LoVo (cell line): ENCODE measurements around the gene CXCR2.
"Not testable (repeated sequence)": the region's sequence is repeated elsewhere in the genome, so short reads cannot be mapped to it uniquely, and the experiment has no call there.

Source experiments
- DNase-seq: peaks from one replicate; pipeline ENCODE4 v3.0.0-alpha.2; 2016; ENCODE audit warnings: low spot score

CXCR2 gene

DNA sequence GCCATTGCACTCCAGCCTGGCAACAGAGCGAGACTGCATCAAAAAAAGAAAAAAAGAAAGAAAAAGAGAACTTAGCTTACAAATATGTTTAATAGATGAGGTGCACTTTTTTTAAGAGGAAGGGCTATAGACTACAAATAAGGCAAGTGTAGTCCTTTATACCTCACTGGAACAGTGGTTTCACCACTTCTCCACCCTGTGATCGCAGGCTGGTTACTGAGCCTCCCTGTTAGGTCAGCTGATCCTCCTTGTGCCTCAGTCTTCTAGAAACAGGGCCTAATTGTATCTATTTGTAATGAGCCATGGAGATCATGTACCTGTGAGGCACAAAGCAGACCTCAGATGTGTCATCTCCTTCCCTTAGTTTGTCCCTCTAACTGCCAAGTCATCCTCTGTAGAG, 4.5 kb downstream of the CXCR2 start:
- no peak for DNase-seq

DNA sequence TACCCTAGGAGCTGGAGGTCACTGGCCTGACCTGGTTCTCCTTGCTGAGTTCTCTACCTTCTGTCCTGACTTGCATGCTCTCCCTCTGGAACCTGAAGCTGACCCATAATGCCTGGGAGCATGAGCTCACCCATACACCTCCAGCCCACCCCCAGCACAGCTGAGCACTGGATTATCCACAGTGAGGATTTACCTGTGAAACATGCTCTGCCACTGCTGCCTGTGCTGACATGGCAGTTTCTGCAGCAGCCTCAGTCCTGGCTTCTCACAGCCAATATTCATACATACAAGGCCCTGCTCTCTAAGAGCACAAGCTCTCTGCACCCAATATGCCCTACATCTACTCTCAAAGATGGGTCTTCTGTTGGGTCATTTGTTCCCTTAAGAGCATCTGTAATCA, 5.0 kb downstream of the CXCR2 start:
- DNase-seq: no peak

DNA sequence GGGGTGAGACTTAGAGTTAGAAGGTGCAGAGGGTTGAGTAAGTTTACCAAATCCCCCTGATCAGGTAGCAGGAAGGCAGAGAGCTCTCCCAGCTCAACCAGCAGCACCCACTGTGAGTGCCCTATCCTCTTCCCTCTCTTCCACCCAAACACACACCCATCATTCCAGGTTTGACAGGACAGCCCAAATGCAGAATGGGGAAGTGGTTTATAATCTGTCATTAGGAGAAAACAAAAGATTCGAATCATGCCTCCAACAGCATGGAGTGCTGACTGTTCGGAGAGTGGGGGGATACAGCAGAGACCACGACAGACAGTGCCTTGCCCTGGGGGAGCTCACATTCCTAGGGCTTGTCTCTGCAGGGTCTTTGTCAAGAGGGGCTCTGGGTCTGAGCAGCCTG, 11.7 kb downstream of the CXCR2 start:
- DNase-seq: no peak

DNA sequence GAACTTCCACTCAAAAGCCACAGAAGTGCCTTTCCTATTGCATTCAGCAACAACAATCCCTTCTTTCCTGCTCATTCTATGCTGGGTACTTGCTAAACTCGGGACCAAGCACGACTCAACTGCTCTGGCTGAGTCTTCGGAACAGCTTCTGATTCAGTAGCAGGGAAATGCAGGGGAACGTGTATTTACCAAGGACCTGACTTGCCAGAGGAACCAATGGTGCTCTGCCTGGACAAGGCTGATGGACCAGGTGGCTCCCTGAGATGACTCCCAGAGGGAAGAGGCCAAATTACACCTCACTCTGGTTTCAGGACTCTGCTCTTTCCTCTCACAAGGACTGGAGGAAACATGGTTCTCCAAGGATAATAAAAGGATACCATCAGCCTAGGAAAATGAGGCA, 12.2 kb downstream of the CXCR2 start:
- no peak for DNase-seq

DNA sequence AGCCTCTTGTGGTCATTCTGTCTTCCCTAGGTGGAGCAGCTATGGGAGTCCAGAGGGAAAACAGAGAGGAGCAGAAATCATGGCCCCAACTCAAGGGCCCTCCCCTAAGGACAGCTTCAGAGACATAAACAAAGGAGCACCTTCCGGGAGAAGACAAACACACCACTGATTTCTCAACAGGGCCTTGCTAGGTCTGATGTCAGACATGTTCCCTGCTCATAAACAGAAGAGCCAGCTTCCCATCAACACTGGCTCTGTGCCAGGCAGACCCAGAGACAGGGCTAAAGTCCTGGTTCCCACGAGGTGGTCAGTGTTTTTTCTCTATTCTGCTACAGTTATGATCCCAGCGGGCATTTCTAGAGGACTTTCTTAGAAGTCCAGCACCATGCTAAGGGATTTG, 19.3 kb downstream of the CXCR2 start:
- DNase-seq: no peak

DNA sequence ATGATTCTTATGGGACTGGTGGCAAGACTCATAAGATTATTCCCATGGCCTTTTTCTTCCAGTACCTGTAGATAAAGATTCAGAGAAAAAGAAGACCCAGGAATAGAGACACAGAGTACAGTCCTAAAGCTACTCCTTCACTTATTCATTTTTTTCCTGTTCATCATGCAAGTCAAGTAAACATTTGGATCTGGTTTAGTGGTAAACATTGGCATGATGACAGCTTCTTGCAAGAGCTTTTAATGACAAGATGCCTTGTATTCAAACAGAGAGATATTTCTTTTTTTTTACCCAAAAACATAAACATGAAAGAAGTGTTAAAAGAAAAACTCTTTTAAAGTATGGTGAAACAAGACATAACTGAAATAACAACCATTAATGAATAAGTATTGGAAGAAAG, 20.2 kb downstream of the CXCR2 start:
- DNase-seq: no peak

DNA sequence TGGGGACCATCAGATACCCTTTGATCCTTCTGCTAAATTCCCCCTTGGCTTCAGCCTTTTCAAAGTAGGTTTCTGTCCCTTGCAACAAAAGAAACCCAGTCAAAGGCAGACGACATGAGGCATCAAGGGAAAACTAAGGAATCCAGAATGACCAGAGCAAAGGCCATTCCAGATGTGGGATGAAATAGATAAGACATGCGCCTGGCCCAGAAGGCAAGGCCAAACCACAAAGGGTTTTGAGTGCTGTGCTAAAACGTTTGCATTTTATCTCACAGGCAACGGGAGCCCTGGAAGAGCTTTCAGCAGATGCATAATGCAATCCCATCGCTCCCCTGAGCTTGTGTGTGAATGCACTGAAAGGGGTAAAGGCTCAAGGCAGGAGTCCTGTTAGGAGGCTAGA, 23.3 kb downstream of the CXCR2 start:
- DNase-seq: no peak

DNA sequence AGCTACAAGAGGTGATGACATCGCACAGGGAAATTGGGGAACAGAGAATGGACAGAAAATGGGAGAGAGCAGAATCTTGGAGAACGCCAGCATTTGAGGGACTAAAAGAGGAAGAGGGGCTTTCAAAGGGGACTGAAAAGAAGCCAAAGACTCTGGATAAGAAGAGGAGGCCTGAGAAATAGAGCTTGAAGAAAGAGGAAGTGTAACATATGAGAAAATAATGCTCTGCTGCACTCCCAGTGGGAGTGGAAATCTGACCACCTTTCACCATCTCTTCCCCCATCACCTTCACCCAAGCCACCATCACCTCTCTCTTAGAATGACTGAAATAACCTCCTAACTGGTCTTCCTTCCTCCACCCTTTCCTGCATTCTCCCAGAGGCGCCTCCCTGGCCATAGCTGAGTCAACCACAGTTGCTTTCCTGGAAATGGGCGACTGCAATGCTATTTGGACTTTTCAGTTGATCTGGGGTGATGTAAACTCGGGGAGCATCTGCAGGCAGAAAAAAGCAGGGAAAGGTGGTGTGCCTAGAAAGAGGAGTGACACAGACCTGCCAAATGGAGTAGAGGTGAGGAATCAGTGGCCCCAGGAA, 24.1 kb downstream of the CXCR2 start:
- no peak for DNase-seq

DNA sequence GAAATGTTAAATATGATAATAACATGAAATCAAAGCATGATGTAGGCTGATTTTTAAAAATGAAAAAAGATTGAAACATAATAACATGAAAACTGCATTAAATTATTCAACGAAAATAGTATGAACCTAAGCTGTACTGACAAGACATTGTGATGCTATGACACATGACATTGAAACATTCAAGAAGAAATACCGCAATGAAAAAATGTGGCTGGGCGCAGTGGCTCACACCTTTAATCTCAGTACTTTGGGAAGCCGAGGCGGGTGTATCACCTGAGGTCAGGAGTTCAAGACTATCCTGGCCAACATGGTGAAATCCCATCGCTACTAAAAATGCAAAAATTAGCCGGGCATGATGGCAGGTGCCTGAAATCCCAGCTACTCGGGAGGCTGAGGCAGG, 26.3 kb downstream of the CXCR2 start:
- DNase-seq: no peak

DNA sequence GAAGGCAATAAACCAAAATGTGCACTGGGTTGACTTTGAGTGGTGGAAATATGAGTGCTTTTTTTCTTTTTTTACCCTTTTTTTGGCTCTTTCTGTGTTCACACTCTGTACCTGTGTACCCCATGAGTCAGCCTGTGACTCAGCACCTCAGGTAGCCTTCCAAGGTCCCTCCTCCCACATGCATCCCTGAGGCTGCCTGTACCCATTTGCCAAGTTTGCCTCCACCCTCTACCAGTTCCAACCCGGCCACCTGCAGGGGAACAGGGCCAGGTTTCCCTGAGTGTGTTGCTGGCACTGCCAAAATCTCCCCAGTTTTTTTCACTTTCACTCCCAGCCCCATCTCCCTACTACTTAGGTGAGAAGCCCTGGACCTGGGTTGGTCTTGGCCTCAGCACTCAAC, 26.9 kb downstream of the CXCR2 start:
- peak; percentile 59 for DNase-seq

DNA sequence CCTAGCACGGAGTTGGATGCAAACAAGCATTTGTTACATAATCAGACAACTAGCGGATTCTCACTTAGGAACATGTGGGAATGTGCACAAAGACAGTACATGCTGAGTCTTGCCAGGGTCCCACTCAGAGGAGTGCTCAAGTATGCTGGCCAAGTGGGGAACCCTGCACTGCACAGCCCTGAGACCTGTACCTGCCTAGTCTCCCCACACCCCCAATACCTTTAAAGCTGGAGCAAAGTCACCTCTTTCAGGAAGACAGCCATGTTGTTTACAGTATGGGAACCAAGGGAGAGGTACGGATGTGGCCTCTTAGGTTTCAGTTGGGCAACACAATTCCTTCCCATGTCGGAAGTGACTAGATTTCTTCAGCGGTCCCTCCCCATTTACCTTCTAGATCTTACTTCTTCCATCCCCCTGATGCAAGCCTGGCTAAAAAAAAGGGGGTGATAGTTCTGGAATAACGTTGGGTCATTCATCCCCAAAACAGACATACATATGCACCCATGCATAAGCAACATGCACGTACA, 30.2 kb downstream of the CXCR2 start:
- DNase-seq: no peak

DNA sequence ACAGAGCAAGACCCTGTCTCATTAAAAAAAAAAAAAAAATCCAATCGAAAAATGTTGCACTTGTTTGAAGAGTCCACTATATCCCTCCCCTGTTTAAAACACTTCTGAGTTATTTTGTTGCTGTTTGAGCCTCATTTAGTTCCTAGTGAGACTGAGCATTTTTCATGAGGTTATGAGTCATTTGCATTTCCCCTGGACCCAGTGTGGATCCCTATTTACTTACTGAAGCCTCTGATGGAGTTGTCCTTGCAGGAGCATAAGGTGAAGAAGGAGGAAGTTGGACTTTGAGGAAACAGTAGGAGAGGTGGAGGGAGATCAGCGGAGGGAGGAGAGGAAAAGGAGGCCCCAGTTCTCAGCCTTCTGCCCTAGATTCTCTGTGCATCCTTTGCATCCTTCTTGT, 35.8 kb downstream of the CXCR2 start:
- no peak for DNase-seq

DNA sequence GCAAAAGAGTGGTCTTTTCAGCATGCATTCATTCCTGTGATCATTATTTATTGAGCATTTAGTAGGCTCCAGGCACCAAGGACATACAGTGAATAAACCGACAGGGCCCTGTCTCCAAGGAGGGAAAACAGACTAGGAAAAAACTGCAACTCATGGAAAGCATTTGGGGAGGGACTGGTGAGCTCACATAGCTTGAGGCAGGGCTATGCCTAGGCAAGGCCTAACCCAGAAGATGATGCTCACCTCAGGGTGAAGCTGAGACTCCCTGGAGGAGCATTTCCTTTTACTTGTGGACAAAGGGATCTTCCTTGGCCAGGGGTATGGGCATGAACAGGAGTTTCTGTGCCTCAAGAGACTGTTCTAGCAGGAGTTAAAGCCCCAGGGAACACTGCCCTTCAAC, 37.0 kb downstream of the CXCR2 start:
- no peak for DNase-seq

DNA sequence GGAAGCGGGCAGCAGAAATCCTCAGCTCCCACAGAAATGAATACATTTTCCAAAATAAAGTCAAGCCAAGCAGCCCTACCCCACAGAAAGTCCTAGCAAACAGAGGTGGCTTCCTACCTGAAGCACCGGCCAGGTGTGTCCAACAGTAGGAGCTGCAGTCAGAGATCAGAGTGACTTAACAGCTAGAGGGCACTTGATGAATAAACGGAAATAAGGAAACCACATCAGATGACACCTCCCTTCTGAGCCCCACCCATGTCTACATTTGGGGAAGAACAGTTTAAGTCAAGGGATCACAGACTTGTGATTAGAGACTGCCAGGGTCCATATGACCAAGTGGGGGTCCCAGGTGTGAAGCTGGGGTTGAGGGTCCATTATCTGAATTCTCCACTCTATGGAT, 41.0 kb downstream of the CXCR2 start, which contains the start of gene CXCR1:
Gene CXCR1, minus strand, starts transcription at position 172 of the 400 bp plus-strand sequence. CDS start 1,751 bp downstream, outside the sequence.
- DNase-seq: no peak

DNA sequence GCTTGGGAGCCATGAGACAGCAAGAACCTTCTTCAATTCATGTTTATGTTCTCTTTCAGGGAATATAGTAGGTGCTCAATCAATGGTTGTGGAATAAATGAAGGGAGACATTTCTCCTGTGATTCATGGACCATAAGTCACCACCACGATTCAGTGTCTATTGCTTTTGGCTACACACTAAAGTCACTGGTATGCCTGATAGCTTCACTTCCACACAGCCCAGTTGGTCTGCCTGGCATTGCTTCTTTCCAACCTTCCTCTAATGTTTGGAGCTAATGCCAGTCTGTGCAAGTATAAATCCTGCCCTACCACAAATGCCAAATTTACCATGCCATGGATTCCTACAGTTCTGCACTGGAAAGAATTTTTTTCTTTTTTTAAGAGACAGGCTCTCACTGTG, 42.2 kb downstream of the CXCR2 start:
- DNase-seq: no peak

DNA sequence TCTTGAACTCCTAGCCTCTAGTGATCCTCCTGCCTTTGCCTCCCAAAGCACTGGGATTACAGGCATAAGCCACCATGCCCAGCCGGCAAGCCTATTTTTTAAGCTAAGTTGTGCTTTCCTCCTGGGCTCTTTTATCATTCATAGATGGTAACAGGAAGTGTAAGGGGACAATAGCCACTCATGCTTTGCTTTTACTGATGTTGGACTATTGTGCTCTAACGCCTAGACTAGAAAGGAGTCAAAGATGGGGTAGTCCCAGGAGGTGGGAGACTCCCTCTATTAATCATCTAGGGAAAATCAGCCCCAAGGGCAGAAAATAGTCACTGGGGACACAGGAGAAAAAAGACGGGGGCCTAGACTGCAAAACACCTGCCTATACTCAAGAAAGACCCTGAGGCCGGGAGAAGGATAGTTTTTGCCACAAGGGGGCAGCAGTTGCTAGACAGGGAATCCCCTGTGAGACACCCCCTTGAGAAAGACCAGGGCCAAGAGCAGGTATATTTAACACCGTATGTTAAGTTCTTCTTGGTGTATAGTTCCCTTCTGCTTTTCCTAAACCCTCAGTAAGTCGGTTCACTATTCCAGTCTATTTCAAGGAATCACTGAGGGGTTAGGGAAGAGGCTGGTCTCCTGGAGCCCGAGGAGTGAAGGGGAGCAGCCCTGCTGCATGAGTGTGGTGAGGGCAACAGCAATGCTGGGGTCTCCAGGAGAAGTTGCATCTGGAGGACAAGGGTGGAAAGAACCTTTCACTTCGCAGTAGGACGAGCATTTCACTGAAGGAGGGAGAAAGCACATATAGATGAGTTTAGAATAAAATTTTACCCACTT, 43.0 kb downstream of the CXCR2 start:
- DNase-seq: peak; percentile 41

DNA sequence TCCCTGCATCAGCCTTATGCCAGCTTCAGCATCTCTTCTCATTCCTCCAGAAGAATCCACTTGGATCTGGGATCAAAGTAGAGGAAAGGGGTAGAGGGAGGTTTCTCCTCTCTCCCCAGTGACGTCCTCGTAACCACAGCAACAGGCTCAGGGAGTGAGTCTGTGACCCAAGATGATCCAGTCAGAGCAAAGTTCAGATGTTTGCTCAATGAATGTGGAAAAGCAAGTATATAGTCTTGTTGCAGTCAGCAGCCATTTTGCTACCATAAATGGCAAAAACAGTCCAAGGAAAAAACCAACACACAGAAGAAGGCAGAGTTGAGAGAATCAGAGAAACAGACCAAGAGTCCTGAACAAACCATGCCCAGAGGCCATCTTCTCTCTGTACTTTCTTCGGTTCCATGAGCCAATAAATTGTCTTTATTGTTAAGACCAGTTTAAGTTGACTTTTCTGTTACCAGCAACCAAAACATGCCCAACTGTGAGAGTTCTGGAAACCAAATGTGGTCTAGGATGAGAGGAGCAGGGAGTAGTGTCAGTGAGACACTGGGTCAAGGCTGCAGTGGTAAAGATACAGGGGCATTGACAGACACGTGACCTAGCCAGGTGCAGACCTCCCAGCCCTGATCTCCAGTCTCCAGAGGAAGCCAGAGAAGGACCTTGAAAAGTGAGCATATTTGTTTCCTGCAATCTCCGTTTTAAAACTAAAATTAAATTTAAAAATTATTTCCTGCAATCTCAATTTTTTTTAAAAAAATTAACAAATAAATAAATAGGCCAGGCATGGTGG, 44.1 kb downstream of the CXCR2 start:
- no peak for DNase-seq

DNA sequence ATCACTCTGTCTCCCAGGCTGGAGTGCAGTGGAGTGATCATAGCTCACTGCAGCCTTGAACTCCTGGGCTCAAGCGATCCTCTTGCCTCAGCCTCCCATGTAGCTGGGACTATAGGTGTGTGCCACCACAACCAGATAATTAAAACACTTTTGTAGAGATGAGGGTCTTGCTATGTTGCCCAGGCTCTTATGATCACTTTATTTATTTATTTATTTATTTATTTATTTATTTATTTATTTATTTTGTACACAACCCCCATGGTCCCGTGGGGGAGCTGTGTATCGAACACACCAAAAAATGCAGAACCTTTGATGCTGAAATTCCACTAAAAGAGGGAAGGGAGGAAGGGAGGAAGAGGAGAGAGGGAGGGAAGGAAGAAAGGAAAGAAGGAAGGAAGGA, 45.9 kb downstream of the CXCR2 start:
- not testable (repeated sequence) for DNase-seq

DNA sequence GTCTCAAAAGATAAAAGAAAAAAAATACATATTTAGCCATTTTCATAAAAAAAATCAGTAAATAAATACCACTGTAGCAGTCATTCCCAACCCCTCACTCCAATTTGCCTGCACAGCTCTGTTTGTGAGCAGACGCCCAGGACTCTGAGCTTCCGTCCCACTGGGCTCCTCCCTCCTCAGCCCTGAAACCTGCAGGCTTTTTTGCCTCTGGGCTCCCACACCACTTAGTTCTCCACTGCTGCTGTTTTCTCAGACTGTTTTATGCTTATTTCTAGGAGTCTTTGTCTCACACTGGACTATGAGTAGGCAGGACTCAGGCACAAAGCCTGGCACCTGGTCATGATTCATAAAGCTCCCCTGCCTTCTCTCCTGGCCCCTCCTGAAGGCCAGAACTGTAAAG, 47.0 kb downstream of the CXCR2 start:
- no peak for DNase-seq

DNA sequence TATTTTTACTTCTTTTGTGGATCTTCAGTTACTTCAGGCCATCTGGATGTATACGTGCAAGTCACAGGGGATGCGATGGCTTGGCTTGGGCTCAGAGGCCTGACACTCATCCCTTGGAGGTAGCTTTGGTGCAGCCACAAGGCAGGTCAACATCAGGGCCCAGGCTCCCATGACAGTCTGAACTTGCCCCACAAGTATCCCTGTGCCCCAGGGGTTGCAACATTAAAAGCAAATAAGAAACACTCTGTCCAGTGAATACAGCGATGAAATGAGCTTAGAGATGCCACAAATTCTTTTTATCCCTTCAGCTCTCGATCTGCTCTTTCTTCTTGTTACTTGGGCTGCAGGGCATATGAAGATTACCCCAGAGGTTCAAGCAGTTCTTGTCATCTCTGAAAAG, 54.0 kb downstream of the CXCR2 start:
- no peak for DNase-seq

DNA sequence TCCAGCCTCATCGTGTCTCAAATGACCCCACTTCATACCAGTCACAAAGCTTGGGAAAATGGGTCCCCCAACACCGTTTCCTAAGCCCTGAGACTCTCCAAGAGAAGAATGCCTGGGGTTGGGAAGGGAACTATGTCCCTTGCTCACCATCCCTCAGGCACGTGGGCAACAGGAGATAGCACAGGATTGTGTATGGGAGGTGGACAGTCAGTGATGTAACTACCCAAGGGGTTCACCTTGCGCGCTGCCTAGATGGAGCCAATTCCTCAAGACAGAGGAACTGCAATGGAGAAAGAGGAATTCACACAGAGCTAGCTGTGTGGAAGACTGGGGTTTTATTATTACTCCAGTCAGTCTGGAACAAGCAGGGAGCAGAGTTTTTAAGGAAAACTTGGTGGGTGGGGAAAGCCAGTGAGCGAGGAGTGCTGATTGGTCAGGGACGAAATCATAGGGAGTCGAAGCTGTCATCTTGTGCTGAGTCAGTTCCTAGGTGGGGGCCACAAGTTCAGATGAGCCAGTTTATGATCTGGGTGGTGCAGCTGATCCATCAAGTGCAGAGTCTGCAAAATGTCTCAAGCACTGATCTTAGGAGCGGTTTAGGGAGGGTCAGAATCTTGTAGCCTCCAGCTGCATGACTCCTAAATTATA, 54.8 kb downstream of the CXCR2 start:
- no peak for DNase-seq

DNA sequence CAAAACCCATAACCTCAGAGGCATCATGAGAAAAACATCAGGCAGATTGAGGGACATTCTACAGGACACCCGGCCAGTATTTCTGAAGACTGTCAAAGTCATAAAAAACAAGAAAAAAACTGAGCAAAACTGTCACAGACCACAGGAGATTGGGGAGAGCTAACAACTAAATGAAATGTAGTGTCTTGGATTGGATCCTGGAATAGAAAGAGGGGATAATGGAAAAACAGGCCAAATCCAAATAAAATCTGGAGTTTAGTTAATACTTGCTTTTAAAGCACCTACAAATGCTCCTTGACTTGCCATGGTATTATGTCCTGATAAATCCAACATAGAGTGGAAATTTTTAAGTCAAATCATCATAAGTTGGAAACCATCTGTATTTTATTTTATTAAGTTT, 58.5 kb downstream of the CXCR2 start:
- no peak for DNase-seq
